ENCODE data around the gene ERVH48-1. TPM values are rescaled to one million over a fixed set of nuclear protein-coding genes. Genes with fewer than 3 reads are reported as not detected.

ERVH48-1 gene
- total RNA-seq, 1 experiment from 2014 or later, result 14.7 TPM

- no peak for TF ChIP-seq CDX4 (CRISPR knock-in tag; IDR thresholded peaks at IDR 0.05; ENCODE audit: borderline replicate concordance)
- TF ChIP-seq NFYB (CRISPR knock-in tag; conservative IDR thresholded peaks at IDR 0.05; ENCODE audit: low read depth), result no peak
- TF ChIP-seq ZNF138 (CRISPR knock-in tag; conservative IDR thresholded peaks at IDR 0.05), result no peak
- TF ChIP-seq, protein P1, sequence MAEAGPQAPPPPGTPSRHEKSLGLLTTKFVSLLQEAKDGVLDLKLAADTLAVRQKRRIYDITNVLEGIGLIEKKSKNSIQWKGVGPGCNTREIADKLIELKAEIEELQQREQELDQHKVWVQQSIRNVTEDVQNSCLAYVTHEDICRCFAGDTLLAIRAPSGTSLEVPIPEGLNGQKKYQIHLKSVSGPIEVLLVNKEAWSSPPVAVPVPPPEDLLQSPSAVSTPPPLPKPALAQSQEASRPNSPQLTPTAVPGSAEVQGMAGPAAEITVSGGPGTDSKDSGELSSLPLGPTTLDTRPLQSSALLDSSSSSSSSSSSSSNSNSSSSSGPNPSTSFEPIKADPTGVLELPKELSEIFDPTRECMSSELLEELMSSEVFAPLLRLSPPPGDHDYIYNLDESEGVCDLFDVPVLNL (CRISPR knock-in tag; IDR thresholded peaks at IDR 0.05; ENCODE audit: borderline replicate concordance, low read depth), result no peak
- TF ChIP-seq MYBL2 (CRISPR knock-in tag; IDR thresholded peaks at IDR 0.05), result no peak
- TF ChIP-seq ZNF232 (CRISPR knock-in tag; IDR thresholded peaks at IDR 0.05), result no peak
- no peak for TF ChIP-seq ZBTB21 (CRISPR knock-in tag; IDR thresholded peaks at IDR 0.05; ENCODE audit: borderline replicate concordance)
Observed at GRCh38 chr21:42887326-42887725, 38.1 kb downstream of the ERVH48-1 start (continued).

DNA sequence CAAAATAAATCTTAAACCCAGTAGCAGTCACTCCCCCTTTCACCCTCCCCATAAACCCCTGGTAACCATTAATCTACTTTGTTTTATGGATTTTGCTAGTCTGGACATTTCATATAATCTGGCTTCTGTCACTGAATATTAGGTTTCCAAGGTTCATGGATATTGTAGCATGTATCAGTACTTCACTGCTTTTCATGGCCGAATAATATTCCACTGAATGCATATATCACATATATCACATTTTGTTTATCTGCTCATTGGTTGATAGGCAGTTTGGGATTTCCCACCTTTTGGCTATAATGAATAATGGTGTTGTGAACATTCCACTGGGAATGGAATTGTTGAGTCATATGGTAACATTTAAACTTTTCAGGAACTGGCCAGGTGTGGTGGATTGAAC, 41.5 kb downstream of the ERVH48-1 start:
- H3K27ac Mint-ChIP-seq, result no peak overlapping the region
- TF ChIP-seq FOXK1 (CRISPR knock-in tag; IDR thresholded peaks at IDR 0.05) (no peak), ZNF138 (CRISPR knock-in tag; conservative IDR thresholded peaks at IDR 0.05) (no peak), USF1 (CRISPR knock-in tag; IDR thresholded peaks at IDR 0.05) (no peak), EMX1 (CRISPR knock-in tag; IDR thresholded peaks at IDR 0.05) (no peak), ATF1 (CRISPR knock-in tag; IDR thresholded peaks at IDR 0.05) (no peak), HMGA2 (CRISPR knock-in tag; IDR thresholded peaks at IDR 0.05) (no peak), JAZF1 (CRISPR knock-in tag; IDR thresholded peaks at IDR 0.05) (no peak), RORB (CRISPR knock-in tag; IDR thresholded peaks at IDR 0.05) (no peak), ZBTB43 (CRISPR knock-in tag; IDR thresholded peaks at IDR 0.05) (no peak), OVOL2 (CRISPR knock-in tag; IDR thresholded peaks at IDR 0.05; ENCODE audit: borderline replicate concordance) (no peak), KAT7 (CRISPR knock-in tag; IDR thresholded peaks at IDR 0.05; ENCODE audit: borderline replicate concordance) (no peak), CBFB (CRISPR knock-in tag; IDR thresholded peaks at IDR 0.05; ENCODE audit: low read depth) (no peak), ZNF317 (CRISPR knock-in tag; IDR thresholded peaks at IDR 0.05; ENCODE audit: borderline replicate concordance, low read depth) (no peak), ETV6 (CRISPR knock-in tag; IDR thresholded peaks at IDR 0.05) (no peak)
- TF ChIP-seq, protein P2, sequence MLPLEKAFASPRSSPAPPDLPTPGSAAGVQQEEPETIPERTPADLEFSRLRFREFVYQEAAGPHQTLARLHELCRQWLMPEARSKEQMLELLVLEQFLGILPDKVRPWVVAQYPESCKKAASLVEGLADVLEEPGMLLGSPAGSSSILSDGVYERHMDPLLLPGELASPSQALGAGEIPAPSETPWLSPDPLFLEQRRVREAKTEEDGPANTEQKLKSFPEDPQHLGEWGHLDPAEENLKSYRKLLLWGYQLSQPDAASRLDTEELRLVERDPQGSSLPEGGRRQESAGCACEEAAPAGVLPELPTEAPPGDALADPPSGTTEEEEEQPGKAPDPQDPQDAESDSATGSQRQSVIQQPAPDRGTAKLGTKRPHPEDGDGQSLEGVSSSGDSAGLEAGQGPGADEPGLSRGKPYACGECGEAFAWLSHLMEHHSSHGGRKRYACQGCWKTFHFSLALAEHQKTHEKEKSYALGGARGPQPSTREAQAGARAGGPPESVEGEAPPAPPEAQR (CRISPR knock-in tag; IDR thresholded peaks at IDR 0.05), result no peak
- TF ChIP-seq, protein P3, sequence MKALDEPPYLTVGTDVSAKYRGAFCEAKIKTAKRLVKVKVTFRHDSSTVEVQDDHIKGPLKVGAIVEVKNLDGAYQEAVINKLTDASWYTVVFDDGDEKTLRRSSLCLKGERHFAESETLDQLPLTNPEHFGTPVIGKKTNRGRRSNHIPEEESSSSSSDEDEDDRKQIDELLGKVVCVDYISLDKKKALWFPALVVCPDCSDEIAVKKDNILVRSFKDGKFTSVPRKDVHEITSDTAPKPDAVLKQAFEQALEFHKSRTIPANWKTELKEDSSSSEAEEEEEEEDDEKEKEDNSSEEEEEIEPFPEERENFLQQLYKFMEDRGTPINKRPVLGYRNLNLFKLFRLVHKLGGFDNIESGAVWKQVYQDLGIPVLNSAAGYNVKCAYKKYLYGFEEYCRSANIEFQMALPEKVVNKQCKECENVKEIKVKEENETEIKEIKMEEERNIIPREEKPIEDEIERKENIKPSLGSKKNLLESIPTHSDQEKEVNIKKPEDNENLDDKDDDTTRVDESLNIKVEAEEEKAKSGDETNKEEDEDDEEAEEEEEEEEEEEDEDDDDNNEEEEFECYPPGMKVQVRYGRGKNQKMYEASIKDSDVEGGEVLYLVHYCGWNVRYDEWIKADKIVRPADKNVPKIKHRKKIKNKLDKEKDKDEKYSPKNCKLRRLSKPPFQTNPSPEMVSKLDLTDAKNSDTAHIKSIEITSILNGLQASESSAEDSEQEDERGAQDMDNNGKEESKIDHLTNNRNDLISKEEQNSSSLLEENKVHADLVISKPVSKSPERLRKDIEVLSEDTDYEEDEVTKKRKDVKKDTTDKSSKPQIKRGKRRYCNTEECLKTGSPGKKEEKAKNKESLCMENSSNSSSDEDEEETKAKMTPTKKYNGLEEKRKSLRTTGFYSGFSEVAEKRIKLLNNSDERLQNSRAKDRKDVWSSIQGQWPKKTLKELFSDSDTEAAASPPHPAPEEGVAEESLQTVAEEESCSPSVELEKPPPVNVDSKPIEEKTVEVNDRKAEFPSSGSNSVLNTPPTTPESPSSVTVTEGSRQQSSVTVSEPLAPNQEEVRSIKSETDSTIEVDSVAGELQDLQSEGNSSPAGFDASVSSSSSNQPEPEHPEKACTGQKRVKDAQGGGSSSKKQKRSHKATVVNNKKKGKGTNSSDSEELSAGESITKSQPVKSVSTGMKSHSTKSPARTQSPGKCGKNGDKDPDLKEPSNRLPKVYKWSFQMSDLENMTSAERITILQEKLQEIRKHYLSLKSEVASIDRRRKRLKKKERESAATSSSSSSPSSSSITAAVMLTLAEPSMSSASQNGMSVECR (CRISPR knock-in tag; IDR thresholded peaks at IDR 0.05; ENCODE audit: borderline replicate concordance), result no peak
- TF ChIP-seq, protein P4, sequence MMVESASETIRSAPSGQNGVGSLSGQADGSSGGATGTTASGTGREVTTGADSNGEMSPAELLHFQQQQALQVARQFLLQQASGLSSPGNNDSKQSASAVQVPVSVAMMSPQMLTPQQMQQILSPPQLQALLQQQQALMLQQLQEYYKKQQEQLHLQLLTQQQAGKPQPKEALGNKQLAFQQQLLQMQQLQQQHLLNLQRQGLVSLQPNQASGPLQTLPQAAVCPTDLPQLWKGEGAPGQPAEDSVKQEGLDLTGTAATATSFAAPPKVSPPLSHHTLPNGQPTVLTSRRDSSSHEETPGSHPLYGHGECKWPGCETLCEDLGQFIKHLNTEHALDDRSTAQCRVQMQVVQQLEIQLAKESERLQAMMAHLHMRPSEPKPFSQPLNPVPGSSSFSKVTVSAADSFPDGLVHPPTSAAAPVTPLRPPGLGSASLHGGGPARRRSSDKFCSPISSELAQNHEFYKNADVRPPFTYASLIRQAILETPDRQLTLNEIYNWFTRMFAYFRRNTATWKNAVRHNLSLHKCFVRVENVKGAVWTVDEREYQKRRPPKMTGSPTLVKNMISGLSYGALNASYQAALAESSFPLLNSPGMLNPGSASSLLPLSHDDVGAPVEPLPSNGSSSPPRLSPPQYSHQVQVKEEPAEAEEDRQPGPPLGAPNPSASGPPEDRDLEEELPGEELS (CRISPR knock-in tag; IDR thresholded peaks at IDR 0.05), result no peak
- TF ChIP-seq, protein P5, sequence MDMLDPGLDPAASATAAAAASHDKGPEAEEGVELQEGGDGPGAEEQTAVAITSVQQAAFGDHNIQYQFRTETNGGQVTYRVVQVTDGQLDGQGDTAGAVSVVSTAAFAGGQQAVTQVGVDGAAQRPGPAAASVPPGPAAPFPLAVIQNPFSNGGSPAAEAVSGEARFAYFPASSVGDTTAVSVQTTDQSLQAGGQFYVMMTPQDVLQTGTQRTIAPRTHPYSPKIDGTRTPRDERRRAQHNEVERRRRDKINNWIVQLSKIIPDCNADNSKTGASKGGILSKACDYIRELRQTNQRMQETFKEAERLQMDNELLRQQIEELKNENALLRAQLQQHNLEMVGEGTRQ (CRISPR knock-in tag; IDR thresholded peaks at IDR 0.05), result no peak

More for the DNA sequence above, 41.5 kb downstream of the ERVH48-1 start:
- Mint-ChIP-seq H3K9me3 (peaks cover 7% of the 10 kb centered on the region), H3K4me1 (peaks cover 17% of the 10 kb centered on the region), H3K27me3 (ENCODE audit: low read depth) (no peaks in the 10 kb centered on the region), H3K36me3 (no peaks in the 10 kb centered on the region), H3K4me3 (no peak overlapping the region)
- ATAC-seq (no peak), DNase-seq (ENCODE audit: low spot score) (no peak)
- ChIA-PET POLR2A (no interaction called here), CTCF (no interaction called here)

Measured in WTC11 (cell line).